Esophagus squamous epithelium (tissue), 4 donors: ENCODE results near the gene PSME2.

Experiments
- CTCF ChIP-seq, 6 experiments: fragments of 450-650 bp in 4 of 6; fragments of 200-600 bp in 2 of 6; sonication (generic) in 2 of 6; IDR thresholded peaks; one replicate each; pipeline ENCODE4 v1.5.1; 2016 to 2019; ENCODE audit warnings: antibody characterized with exemption in 6 of 6, mild to moderate bottlenecking in 4 of 6, moderate library complexity in 4 of 6
- POLR2A ChIP-seq, 4 donors: fragments of 450-650 bp; IDR thresholded peaks; one replicate each; pipeline ENCODE4 v1.6.1; 2017; ENCODE audit warnings: antibody characterized with exemption in 4 of 4, mild to moderate bottlenecking in 4 of 4, moderate library complexity in 3 of 4

- peak in 2 of 4 donors; percentile 31 to 59 for TF ChIP-seq POLR2A (IDR thresholded peaks at IDR 0.05)
- peak in 1 of 6 experiments; percentile 4 for TF ChIP-seq CTCF (IDR thresholded peaks at IDR 0.05)
These were observed 31.6 kb downstream of the PSME2 start, which contains the start of the genes DCAF11 and NRL for GRCh38 chr14:24114532-24115421.
